Activated gamma-delta T cell treated with Interleukin-2 at 50 U/mL for 16 hours (primary cell): ENCODE measurements around the gene PLEKHN1.
"Not testable (repeated sequence)": the region's sequence is repeated elsewhere in the genome, so short reads cannot be mapped to it uniquely, and the experiment has no call there.

Experiments
- DNase-seq: peaks from one replicate; pipeline ENCODE4 v3.0.0-alpha.2; 2020

The PLEKHN1 gene

GRCh38 chr1:978069-978834 is 12.0 kb downstream of the PLEKHN1 start:
- no peak for DNase-seq

DNA sequence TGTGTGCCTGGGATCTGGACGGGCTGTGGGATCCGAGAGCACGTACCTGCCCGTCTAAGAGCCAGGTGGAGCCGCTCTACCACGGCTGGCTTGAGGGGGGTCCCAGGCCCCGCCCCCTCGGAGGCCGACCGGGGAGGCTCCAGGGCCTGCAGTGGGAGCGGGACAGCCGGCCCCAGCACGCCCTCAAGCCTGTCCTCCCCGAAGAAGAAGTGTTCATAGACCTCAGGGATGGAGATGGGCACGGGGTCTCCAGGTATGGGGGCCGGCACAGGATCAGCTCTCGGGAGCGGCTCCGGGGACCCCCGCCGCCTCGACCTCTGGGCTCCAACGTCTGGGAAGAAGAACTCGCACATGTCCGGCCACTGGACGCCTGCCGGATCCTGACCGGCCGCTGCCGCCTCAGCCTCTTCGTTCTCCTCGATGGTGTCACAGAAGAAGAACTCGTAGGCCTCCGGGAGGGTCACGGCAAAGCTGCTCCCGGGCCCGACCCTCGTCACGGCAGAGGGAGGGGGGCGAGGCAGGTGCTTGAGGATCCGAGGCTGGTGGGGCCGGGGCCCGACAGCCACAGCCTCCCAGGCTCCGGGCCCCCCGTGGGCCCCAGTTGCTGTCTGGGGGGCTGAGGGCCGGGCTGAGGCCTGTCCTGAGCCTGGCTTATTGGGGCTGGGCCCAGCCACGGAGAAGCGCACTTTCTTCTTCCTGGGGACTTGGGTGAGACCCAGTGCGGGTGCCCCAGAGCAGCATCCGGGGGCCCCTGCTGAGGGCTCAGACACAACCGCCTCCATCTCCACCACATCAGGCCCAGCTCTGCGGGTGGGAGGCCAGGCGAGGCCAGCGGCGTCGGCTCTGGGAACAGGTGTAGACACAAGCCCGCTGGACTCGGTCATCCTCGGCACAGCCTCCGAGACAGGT is 12.8 kb downstream of the PLEKHN1 start:
- DNase-seq = no peak

DNA sequence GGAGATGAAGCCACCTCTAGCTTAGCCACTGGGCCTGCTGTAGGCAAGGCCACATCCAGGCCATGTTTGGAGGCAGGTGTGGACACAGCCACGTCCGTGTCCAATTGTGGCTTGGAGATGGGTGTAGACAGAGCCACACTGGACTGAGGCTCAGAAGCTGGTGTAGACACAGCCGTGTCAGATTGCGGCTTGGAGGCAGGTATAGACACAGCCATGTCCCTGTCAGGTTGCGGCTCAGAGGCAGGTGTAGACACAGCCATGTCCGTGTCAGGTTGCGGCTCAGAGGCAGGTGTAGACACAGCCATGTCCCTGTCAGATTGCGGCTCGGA is 13.4 kb downstream of the PLEKHN1 start:
- no peak for DNase-seq

- DNase-seq = no peak
These were observed 13.9 kb downstream of the PLEKHN1 start for GRCh38 chr1:980137-980571.

DNA sequence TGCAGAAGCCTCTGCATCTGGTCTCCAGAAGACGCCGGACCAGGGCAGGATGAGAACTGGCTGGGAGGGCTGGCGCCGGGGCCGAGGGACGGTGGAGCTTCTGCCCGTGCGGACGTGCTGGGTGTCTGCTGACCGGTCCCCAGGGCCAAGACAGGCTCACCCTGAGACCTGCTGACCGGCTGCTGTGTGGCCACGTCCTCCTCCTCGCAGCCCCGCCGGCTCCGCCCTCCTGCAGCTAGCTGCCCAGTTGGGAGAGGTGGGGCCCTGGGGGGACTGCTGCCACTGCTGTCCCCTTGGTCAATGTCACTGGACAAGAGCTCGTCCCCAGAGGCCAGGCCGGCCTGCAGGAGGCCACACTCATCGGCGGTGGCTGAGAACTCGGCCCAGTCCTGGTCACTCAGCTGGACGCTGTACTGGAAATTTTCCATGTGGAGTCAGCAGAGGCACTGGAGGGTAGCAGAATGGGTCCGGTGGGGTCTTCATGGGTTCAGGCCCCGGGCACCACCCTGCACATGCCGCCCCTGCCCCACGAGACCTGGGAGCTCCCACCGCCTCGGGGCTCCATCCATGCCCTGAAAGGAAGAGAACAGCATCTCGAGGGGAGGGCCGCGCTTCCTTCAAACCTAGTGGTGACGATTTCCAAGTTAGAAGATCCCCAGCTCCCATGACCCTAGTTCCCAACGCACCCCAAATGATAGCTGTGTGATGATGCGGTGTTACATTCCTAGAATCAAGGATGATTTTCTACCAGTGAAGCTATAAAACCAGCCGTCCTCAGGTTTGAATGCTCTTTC is 14.5 kb downstream of the PLEKHN1 start:
- DNase-seq = no peak

- no peak for DNase-seq
These were observed 15.2 kb downstream of the PLEKHN1 start for GRCh38 chr1:981491-981954.

DNA sequence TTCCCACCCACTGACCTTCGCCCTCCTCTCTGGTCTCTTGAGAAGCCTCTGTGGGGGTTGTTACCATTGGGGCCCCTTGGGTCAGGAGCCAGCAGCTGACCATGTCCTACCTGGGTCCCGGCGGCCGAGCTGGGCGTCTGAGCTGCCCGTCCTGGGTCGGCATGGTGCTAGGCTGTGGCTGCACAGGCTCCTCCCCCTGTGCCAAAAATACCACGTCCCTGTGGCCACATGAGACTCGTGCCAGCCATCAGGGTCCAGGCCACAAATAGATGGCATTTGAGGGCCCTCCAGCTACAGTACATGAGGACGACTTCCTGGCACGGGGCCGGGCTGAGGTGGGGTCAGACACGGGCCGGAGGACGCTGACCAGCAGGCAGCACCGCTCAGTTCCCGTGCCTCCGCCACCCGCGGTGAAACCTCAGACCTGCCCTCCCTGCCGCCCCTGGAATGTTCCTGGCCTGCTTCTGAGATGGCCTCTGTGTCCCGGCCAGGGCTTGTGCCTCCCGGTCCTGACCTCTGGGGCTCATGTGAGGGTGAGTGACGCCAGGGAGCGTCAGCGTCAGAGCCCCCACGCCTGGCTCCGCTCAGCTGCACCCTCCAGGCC is 15.8 kb downstream of the PLEKHN1 start, which contains the start of gene PERM1:
Gene PERM1 (minus strand): TSS at position 139 of the 604 bp plus-strand sequence. CDS start 1,064 bp downstream, outside the sequence.
- no peak for DNase-seq

DNA sequence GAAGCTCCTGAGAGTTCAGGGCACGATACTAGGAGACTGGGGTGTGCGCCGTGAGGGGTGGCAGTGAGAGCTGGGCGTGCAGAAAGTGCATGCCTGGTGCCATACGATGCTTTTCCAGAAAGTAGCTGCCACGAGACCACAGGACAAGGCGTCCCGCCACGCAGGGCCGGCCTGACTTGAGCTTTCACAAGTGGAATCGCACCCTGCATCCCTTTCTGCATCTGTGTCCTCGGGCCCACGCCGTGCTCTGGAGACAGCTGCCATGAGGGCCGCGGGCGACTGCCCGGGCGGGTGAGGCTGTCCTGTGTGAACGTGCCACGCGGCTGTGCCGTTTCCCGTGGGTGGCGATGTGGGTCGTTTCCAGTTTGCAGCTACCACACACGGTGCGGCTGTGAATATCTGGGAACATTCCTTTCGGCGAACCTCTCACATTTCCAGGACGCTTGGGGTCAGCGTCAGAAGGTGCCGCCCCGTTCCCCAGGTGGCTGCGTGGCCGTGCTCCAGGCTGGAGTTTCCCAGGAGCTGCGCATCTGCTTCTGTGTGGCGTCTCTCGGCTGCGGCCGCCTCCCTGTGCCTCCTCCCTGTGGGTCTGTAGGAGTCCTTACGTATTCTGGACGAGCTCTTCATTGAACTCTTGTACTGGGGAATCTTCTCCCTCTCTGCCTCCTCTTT is 16.6 kb downstream of the PLEKHN1 start:
- DNase-seq = no peak

DNA sequence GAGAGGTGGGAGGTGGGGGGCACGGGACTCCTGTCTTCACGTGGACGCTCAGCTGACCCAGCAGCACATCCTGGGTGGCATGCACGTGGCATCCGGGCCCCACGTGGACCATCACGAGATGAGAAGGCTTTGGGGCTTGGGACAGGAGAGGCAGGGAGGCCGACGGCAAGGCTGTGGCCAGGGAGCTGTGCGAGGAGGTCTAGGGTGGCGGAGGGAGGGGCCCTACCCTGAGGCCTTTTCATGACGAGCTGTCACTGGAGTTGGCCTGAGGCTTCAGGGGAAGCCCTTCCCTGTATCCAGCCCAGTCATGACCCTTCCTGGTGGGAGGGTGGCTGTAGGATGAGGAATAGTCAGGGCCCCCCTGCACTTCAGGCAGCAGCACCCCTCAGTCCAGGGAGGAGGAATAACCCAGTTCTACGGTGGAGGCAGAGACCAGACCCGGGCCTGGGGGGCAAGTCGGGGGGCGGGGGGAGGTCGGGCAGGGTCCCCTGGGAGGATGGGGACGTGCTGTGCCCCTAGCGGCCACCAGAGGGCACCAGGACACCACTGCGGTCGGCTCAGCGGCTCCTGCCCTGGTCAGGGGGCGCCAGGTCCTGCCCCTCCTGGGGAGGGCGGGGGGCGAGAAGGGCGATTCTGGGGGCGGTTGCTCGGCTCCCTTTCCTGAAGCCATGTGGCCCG is 17.7 kb downstream of the PLEKHN1 start:
- peak; percentile 58 for DNase-seq

DNA sequence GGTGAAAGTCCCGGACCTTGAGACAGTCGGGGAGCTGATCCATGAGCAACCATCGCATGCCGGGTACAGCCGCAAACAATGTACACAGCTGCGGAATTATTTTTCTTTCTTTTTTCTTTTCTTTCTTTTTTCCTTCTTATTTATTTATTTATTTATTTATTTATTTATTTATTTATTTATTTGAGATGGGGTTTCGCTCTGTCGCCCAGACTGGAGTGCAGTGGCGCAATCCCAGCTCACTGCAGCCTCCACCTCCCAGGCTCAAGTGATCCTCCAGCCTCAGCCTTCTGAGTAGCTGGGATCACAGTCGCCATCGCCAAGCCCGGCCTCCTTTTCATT is 18.2 kb downstream of the PLEKHN1 start:
- DNase-seq = no peak

- no peak for DNase-seq
These were observed 18.8 kb downstream of the PLEKHN1 start for GRCh38 chr1:985126-985525.

GRCh38 chr1:988061-988460 is 21.8 kb downstream of the PLEKHN1 start:
- not testable (repeated sequence) for DNase-seq

DNA sequence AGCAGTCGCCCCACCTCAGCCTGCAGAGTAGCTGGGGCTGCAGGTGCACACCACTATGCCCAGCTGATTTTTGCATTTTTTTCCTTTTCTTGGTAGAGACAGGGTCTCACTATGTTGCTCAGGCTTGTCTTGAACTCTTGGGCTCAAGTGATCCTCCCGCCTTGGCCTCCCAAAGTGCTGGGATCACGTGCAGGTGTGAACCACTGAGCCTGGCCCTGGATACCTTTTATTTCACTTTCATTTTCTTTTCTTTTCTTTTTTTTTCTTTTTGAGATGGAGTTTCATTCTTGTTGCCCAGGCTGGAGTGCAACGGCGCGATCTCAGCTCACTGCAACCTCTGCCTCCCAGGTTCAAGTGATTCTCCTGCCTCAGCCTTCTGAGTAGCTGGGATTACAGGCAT is 25.0 kb downstream of the PLEKHN1 start:
- not testable (repeated sequence) for DNase-seq

DNA sequence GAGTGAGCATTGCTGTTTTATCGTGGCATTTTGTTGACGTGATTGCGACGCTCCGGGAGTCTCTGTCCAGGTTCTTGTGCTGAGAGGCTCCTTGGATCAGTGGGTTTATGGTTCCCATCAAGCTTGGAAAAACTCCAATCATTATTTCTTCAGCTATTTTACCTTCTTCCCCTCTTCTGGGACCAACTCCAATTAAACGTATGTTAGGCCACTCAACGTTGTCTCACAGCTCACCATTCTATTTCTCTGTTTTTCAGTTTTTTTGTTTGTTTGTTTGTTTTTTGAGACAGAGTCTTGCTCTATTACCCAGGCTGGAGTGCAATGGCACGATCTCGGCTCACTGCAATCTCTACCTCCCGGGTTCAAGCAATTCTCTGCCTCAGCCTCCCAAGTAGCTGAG is 25.6 kb downstream of the PLEKHN1 start:
- DNase-seq = no peak

DNA sequence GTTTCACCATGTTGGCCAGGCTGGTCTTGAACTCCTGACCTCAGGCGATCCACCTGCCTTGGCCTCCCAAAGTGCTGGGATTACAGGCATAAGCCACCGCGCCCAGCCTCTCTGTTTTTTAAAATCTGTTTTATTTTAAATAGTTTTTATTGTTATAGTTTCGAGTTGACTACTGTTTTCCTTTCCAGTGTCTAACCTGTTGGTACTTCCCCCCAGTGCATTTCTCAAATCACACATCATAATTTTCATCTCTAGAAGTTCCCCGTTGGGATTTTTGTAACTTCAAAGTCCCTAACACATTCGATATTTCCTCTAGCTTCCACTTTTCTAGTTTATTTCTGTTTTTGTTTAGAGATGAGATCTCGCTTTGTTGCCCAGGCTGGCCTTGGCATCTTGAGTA is 26.1 kb downstream of the PLEKHN1 start:
- DNase-seq = no peak

GRCh38 chr1:993379-993995 is 27.2 kb downstream of the PLEKHN1 start:
- no peak for DNase-seq

DNA sequence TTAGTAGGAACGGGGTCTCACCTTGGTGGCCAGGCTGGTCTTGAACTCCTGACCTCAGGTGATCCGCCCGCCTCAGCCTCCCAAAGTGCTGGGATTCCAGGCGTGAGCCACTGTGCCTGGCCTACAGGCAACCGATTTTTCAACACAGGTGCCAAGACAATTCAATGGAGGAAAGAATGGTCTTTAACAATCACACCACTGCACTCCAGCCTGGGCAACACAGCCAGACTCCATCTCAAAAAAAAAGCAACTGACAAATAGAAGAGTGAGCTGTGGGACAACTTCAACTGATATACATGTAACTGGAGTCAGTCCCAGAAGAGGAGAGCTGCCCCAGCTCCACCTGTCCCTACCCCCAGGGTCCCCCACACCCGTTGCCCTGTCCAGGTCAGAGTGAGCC is 28.3 kb downstream of the PLEKHN1 start:
- DNase-seq = not testable (repeated sequence)

GRCh38 chr1:995665-996633 is 29.7 kb downstream of the PLEKHN1 start:
- no peak for DNase-seq

DNA sequence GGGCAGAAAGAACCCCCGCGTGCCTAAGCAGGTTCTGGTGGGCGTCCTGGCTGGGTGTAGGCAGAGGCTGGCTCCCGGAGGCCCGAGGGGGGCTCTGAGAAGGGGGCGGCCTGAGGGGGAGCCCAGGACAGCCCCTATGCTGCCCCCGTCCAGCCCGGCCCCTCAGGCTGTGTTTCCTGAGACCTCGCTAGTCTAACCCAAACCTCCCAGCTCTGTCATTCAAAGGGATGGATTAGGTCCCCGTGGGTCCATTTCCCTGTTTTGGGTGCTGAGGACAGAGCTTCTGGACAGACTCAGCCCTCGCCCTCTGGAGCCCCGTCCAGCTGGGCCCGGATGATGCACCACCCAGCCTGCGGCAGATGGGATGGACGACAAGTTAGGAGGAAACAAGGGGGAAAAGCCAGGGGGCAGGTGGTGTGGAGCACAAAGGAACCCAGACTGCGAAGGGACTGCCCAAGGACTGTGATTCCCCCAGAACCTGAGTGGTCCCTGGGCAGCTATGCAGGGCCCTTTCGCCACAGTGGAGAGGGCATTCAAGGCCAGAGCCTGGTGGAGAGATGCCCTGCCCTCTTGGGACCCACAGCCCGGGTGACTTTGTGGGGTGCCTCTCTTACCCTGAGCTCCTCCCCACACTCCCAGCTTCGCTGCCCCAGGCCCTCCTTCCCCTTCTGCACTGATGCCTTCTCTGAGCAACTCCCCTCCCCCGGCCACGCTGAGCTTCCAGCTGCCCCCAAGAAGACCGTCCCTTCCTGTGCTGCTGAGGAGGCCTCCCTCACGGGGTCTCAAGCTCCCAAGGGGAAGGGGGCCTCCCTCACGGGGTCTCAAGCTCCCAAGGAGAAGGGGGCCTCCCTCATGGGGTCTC is 30.8 kb downstream of the PLEKHN1 start:
- DNase-seq = no peak
